GM13976 (cell line): ENCODE results near the gene SKIC8.

ENCODE experiments used
- DNase-seq: peaks from one replicate; pipeline ENCODE4 v3.0.0; 2012; ENCODE audit warnings: low spot score
- CTCF ChIP-seq: IDR thresholded peaks from 2 replicates; pipeline ENCODE4 v1.5.1; 2012; ENCODE audit warnings: borderline replicate concordance, mild to moderate bottlenecking; ENCODE audit not compliant: insufficient read depth; ENCODE audit errors: extremely low read depth, missing control alignments, control extremely low read depth
- in situ Hi-C: fragments of 300-500 bp; cut with MboI; formaldehyde crosslinking; loops from one replicate; pipeline ENCODE4 v1.12.0; 2022; ENCODE audit warnings: low sequenced_read_pairs, mixed read lengths, inconsistent platforms; ENCODE audit not compliant: unreplicated experiment

The SKIC8 gene

GRCh38 chr15:78311292-78311691 is 11.9 kb upstream of the SKIC8 start:
- no peak for TF ChIP-seq CTCF
- DNase-seq: no peak
- in situ Hi-C loops: loop anchor here (10.0 to 25.0 kb wide), 2 partner anchors 114 to 401 kb away; no protein-coding TSS in a partner anchor

GRCh38 chr15:78308422-78309032 is 9.1 kb upstream of the SKIC8 start:
- TF ChIP-seq CTCF: peak; percentile 73
- in situ Hi-C loops: loop anchor here (25.0 kb wide), 1 partner anchor 404 kb away; no protein-coding TSS in a partner anchor
- DNase-seq: peak; percentile 79

- DNase-seq: no peak
- no peak for TF ChIP-seq CTCF
- in situ Hi-C loops: loop anchor here (25.0 kb wide), 1 partner anchor 404 kb away; no protein-coding TSS in a partner anchor
Measured at GRCh38 chr15:78307976-78308375, 8.6 kb upstream of the SKIC8 start.

- in situ Hi-C loops: loop anchor here (25.0 kb wide), 1 partner anchor 406 kb away; no protein-coding TSS in a partner anchor
- no peak for DNase-seq
- no peak for TF ChIP-seq CTCF
Measured at GRCh38 chr15:78306176-78306774, 6.9 kb upstream of the SKIC8 start.

- TF ChIP-seq CTCF: no peak
- DNase-seq: no peak
- in situ Hi-C loops: loop anchor here (25.0 kb wide), 1 partner anchor 408 kb away; no protein-coding TSS in a partner anchor
Measured at GRCh38 chr15:78304216-78305066, 5.0 kb upstream of the SKIC8 start.

- in situ Hi-C loops: loop anchor here (25.0 kb wide), 1 partner anchor 410 kb away; no protein-coding TSS in a partner anchor
- TF ChIP-seq CTCF: no peak
- DNase-seq: peak; percentile 50
Measured at GRCh38 chr15:78302579-78303312, 3.3 kb upstream of the SKIC8 start.
